Activated CD4-positive, alpha-beta T cell treated with anti-CD3 and anti-CD28 coated beads, Interleukin-2, Interleukin-4, amounts not matched to agents 100 ng/mL and 50 ng/mL, durations not matched to agents 16 hours and 8 hours (primary cell): ENCODE measurements around the gene WSCD1.

ENCODE experiments used
- DNase-seq: peaks from one replicate; pipeline ENCODE4 v3.0.0-alpha.2; 2020; ENCODE audit warnings: low spot score

The WSCD1 gene

GRCh38 chr17:6069539-6070429 is at the start of gene WSCD1:
Gene WSCD1, plus strand, starts transcription at chr17:6070379. Its CDS starts 10,280 bp downstream, at chr17:6080659.
- no peak for DNase-seq

GRCh38 chr17:6021011-6021400 is 49.2 kb upstream of the WSCD1 start:
- no peak for DNase-seq

- DNase-seq = no peak
Observed at GRCh38 chr17:6021627-6022026, 48.6 kb upstream of the WSCD1 start.

DNA sequence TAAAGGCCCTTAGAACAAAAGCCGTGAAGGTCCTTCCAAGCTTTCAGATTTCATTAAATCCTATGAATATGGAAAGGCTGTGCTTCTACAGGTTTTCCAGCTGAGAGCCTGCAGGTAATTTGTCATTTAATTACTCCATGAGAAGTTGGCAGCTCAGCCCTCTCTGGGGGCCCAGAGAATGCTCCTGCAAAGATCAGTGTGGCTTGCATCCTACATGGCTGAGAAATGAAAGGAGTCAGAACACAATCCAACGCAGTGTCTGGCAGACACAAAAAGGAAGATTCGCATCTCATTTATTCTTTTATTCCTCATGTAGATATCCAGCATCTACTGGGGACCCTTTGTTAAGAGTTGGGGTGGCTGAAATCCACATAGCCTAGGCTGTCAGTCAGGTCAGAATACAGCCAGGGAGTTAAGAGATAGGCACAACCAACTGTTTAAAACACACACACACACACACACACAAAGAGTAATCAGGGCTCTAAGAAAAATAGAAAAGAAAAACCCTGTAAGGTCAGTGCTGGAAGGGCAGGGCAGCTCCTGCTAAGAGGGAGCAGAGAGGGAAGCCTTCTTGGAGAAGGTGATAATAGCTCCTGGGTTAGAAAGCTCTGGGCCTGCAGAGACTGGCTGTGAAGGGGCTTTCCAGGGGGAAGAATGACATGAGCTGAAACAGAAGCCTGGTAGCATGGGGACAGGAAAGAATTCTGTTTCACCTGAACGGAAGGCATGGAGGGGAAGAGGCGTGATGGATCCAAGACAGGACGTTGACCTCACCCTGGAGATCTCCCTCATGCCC is 46.9 kb upstream of the WSCD1 start:
- no peak for DNase-seq

DNA sequence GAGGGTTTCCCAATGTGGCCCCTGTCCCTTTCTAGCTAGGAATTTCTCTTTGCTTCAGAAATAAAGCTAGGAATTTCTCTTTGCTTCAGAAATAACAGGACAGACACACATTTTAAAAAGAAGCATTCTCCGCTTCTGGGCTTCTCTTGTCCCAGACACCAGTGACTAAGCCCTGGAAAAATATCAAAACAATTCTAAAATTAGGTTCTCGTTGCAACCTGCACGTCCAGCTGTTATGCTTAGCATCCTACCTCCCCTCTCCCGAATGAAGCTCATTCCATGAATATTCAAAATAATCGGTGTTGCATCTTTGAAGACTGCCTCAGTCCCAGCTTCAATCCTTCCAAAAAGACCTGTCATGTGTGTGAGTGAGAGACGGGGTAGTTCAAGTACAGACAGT is 45.6 kb upstream of the WSCD1 start:
- no peak for DNase-seq

GRCh38 chr17:6027342-6028024 is 42.7 kb upstream of the WSCD1 start:
- no peak for DNase-seq

DNA sequence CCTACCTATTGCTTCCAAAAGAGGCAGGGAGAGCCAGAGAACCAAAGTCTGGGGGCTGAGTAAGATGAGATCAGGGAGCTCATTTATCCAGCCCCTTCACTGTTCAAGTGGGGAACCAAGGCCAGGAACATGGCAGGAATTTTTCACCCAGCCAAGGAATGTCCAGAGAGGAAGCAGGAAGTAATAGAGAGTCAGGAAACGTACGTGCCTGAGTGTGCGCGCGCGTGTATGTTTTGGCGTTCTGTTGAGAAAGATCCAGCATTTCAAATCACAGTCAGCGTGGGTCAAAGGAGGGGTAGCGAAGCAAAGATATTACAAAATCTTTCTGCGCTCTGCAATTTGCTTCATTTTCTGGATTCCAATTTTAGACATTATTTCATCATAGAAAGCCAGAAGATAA is 41.9 kb upstream of the WSCD1 start:
- no peak for DNase-seq

GRCh38 chr17:6035801-6036394 is 34.3 kb upstream of the WSCD1 start:
- no peak for DNase-seq

DNA sequence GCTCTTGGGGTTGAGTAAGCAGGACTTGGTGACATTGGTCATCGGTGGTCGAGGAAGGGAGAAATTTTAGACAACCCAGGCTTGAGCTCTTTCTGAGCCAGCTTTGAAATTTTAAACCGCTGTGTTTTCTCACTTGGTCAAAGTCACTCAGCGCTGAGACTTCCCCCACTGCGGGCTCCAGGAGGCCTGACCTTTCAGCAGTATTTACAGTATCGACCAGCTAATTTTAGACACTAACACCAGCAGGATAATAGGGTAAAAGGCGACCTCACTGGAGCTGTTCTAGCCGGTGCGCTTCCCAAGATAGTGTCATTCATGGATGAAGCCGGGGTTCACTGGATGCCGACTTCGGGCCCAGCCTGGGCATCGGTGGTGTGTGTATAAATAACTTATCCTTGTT is 29.7 kb upstream of the WSCD1 start:
- DNase-seq = no peak

DNA sequence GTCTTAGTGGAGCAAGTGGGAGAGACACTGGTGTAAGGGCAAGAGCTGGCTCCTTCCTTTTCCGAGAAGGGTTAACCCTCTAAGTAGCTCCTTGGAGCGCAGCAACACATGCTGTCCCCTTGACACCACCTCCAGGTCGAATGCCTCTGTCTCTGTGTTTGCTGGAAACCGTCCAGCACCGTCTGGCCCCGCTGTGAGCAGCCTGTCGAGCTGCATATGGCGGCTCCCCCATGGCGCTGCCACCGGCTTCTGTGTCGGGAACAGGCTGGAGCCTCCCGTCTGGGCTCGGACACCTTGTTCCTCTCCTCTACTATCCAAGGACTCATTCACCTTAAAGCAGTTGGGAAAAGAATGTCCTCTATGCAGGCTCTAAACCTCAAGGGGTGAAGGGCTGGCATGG is 28.9 kb upstream of the WSCD1 start:
- no peak for DNase-seq

DNA sequence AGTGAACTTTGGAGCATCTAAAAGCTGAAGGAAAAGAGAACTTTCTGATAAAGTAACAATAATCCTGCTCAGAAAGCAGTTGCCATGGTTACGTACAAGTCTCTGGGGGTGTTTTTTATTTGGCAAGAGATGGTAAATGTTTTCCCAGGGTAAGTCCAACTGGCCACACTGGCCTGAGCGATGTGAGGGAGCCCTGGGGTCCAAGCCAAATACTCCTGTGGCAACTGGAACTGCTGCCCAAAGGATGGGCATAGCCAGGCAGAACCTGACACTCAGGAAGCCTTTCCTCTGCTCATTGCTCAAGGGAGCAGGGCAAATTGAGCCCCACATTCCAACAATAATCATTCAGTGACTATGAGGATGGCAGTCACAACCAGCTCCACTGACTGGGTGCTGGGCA is 26.8 kb upstream of the WSCD1 start:
- DNase-seq = no peak

DNA sequence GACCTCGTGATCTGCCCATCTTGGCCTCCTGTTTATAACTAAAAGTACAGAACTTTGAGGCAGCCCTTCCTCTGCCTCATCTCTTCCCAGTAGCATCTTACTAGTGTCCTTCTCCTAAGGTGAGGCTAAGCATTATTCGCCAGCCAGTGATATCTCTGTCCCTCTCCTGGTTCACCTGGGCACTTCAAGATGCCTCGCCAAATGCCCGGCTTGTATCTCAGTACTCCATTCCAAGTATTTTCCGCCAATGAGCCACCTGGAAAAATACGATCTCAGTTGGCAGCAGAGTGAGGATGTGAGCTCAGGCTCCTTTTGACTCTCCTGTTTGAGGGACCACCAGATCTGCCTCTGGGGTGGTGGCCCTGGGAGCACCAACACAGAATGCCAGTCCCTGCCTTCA is 25.9 kb upstream of the WSCD1 start:
- no peak for DNase-seq

DNA sequence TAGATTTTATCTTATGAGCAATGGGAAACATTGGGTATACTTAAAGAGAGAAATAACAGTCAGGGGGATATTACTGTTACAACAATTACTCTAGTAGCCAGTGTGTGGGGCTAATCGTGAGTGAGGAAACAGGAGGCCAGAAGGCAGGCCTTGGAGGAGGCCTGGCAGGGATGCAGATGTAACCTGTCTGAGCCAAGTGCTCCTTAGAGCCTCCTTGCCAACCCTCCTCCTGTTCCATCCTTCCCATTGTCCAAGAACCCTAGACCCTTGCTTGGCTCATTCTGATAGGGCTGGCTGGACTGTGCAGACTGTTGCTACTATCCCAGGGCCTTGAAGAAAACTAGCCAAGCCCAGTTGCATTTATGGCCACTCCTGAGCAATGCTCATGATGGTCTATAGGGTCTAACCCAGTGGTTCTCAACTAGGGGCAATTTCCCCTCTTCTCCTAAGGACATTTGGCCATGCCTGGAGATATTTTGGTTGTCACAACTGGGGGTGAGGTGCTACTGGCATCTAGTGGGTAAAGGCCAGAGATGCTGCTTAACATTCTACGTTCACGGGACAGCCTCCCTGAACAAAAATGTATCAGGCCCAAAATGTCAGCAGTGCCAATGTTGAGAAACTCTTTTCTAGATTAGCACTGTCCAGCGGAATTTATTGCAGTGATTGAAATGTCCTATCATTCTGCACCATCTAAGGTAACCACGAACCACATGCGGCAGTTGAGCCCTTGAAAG is 24.4 kb upstream of the WSCD1 start:
- DNase-seq = no peak

DNA sequence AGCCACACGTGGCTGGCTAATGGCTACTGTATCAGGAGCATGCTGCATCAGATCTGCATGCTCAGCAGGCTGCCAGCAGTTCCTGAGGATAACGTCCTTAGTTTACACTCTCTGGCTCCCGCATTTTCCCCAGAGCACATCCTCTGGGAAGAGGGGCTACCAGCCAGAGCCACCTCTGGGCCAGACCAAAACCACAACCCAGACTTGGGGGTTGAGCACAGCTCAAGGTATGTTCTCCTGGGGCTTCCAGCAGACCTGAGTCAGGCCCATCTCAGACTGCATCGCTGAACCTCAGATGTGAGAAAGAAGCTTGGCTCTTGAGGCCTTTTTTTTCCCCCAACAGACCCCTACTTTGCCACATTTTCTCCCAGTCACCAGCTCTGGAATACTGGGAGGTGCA is 23.7 kb upstream of the WSCD1 start:
- no peak for DNase-seq

GRCh38 chr17:6046931-6047330 is 23.2 kb upstream of the WSCD1 start:
- DNase-seq = no peak

DNA sequence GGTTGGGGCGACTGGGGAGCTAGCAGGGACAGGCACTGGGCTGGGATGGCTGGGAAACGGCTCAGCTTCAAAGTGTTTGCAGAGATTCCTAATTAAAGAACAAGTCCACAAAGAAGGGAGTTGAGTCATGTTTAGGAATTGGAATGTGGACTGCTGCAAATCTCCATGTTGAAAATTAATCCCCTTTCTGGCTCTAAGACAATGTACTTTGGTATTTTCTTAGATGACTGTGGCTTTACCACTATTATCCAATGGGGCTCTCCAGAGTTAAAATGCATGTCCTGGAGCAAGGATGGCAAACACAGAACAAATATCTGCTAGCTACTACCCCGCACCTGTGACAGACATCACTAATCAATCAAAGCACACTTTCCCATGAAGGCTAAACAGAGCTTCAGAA is 22.2 kb upstream of the WSCD1 start:
- no peak for DNase-seq

DNA sequence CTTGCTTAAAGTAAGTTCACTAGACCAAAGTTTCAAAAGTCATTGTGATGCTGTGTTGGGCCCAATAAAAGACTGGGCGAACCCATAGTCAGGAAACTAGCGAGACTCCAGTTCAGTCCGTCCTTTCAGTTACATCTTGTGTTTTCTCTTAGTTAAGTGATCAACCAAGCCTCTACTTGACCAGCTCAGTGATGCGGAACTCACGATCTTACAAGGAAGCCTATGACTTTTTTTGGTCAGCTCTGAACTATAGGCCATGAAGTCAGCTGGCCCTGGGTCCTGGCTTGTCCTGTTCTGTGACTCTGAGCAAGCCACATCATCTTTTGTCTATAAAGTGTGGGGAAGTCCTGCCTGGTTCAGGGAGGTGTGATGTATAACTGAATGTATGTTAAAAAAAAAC is 21.7 kb upstream of the WSCD1 start:
- no peak for DNase-seq

GRCh38 chr17:6052926-6053325 is 17.3 kb upstream of the WSCD1 start:
- no peak for DNase-seq

DNA sequence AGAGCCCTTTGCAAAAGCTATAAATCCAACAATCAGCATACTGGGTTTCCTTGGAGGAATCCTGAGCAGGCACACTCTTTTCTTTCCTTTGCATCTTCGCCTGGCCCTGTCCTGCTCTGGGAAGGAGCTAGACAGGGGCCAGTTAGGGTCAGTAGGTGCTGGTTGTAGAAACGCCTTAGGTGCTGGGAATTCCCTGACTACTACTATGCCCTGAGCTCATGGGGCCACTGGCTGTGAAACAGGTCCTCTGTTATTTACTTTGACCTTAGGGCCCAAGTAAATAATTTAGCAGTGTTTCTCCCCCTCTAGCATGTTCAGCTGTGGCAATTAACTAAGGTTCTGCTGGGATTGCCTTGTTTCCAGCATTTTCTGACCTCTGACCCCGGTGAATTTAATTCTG is 15.8 kb upstream of the WSCD1 start:
- DNase-seq = no peak

- no peak for DNase-seq
Observed at GRCh38 chr17:6056104-6056503, 14.1 kb upstream of the WSCD1 start.

- no peak for DNase-seq
Observed at GRCh38 chr17:6057562-6057961, 12.6 kb upstream of the WSCD1 start.

DNA sequence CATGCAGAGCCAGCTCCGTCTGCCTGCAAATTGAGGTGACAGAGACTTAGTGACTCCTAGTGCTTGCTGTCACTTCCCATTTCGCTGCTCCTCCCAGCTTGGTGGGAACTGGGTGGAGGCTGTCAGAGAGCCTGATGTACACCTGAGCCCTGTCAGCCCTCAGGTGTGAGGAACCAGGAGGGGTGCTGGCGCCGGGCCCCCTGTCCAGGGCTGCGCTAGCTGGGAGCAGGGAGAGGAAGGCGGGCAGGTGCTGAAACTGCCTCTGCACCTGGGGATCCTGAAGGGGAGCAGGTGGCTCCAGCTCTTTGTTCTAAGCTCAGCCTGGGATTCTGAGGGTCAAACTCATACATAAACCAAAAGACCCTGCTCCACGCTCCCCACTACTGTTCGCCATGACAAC is 10.8 kb upstream of the WSCD1 start:
- no peak for DNase-seq
